Measurements from ENCODE around the gene HMCN1.

The HMCN1 gene

GRCh38 chr1:186046437-186047211 lies 312.4 kb downstream of the HMCN1 start:
- no peak for DNase-seq

- no peak for DNase-seq
Observed at GRCh38 chr1:186050360-186050759, 316.2 kb downstream of the HMCN1 start.

- DNase-seq: no peak
Observed at GRCh38 chr1:186054003-186054402, 319.8 kb downstream of the HMCN1 start.

- DNase-seq: no peak
Observed at GRCh38 chr1:186054932-186055331, 320.7 kb downstream of the HMCN1 start.

GRCh38 chr1:186055846-186056245 lies 321.7 kb downstream of the HMCN1 start:
- DNase-seq: no peak

- DNase-seq: no peak
Observed at GRCh38 chr1:186057086-186057485, 322.9 kb downstream of the HMCN1 start.

GRCh38 chr1:186059311-186059710 lies 325.1 kb downstream of the HMCN1 start:
- DNase-seq: no peak

- no peak for DNase-seq
Observed at GRCh38 chr1:186059752-186060151, 325.6 kb downstream of the HMCN1 start.

- no peak for DNase-seq
Observed at GRCh38 chr1:186060226-186060625, 326.0 kb downstream of the HMCN1 start.

- no peak for DNase-seq
Observed at GRCh38 chr1:186063091-186063657, 329.0 kb downstream of the HMCN1 start.

- no peak for DNase-seq
Observed at GRCh38 chr1:186066411-186066810, 332.2 kb downstream of the HMCN1 start.

- no peak for DNase-seq
Observed at GRCh38 chr1:186073697-186074096, 339.5 kb downstream of the HMCN1 start.

GRCh38 chr1:186076006-186076405 lies 341.8 kb downstream of the HMCN1 start:
- no peak for DNase-seq

GRCh38 chr1:186078245-186078644 lies 344.1 kb downstream of the HMCN1 start:
- no peak for DNase-seq

GRCh38 chr1:186079084-186079684 lies 345.0 kb downstream of the HMCN1 start:
- no peak for DNase-seq

- DNase-seq: peak; percentile 52
Observed at GRCh38 chr1:186082235-186082937, 348.2 kb downstream of the HMCN1 start.

- DNase-seq: no peak
Observed at GRCh38 chr1:186086583-186086982, 352.4 kb downstream of the HMCN1 start.

GRCh38 chr1:186089940-186090339 lies 355.7 kb downstream of the HMCN1 start:
- DNase-seq: no peak

- no peak for DNase-seq
Observed at GRCh38 chr1:186091222-186091720, 357.1 kb downstream of the HMCN1 start.

GRCh38 chr1:186093437-186093836 lies 359.2 kb downstream of the HMCN1 start:
- no peak for DNase-seq

GRCh38 chr1:186094172-186094571 lies 360.0 kb downstream of the HMCN1 start:
- no peak for DNase-seq

GRCh38 chr1:186099336-186100104 lies 365.3 kb downstream of the HMCN1 start:
- DNase-seq: no peak

- DNase-seq: no peak
Observed at GRCh38 chr1:186102107-186102506, 367.9 kb downstream of the HMCN1 start.
